Measurements from ENCODE around the gene AGRP. TPM values are rescaled to one million over a fixed set of nuclear protein-coding genes. Genes with fewer than 3 reads are reported as not detected.

AGRP gene
- total RNA-seq, 2 donors from 2014 or later = not detected

DNA sequence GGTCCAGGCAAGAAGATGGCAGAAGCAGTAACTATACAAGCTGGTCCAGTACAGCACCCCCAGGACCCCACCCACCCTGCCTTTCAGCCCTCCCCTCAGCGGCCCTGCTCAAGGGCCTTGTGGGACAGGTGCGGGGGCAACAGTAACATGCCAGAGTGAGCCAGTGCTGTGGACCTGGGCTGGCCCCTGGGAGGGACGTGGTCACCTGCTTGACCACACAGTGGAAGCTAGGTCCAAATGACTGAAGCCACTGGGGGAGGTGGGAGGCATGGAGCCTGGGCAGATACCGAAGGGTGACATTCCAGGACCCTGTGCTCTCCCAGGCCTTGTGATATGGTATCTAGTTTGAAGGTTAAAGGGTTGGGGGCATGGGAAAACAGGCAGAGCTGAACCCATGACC is 19.7 kb downstream of the AGRP start:
- DNase-seq (ENCODE audit: low spot score) = no peak
- Mint-ChIP-seq H3K4me3 (no peak overlapping the region), H3K27ac (peak overlapping the region in 1 of 2 donors; percentile 59), H3K27me3 (no peaks in the 10 kb centered on the region), H3K4me1 (ENCODE audit: low read depth in 2 of 2) (peaks cover 25 to 50% of the 10 kb centered on the region in 2 donors), H3K36me3 (no peaks in the 10 kb centered on the region), H3K9me3 (no peaks in the 10 kb centered on the region)
- no peak for ATAC-seq

GRCh38 chr16:67463059-67463458 is 20.3 kb downstream of the AGRP start:
- Mint-ChIP-seq H3K9me3 (no peaks in the 10 kb centered on the region), H3K27ac (no peak overlapping the region), H3K27me3 (no peaks in the 10 kb centered on the region), H3K4me1 (ENCODE audit: low read depth in 2 of 2) (peaks cover 22 to 46% of the 10 kb centered on the region in 2 donors), H3K36me3 (no peaks in the 10 kb centered on the region), H3K4me3 (no peak overlapping the region)
- DNase-seq (ENCODE audit: low spot score) = no peak
- no peak for ATAC-seq

GRCh38 chr16:67462279-67462655 is 21.1 kb downstream of the AGRP start:
- no peaks in the 10 kb centered on the region for H3K27me3 Mint-ChIP-seq
- no peak overlapping the region for H3K27ac Mint-ChIP-seq
- DNase-seq (ENCODE audit: low spot score) = no peak
- no peaks in the 10 kb centered on the region for H3K36me3 Mint-ChIP-seq
- H3K9me3 Mint-ChIP-seq = no peaks in the 10 kb centered on the region
- no peak overlapping the region for H3K4me3 Mint-ChIP-seq
- H3K4me1 Mint-ChIP-seq (ENCODE audit: low read depth in 2 of 2) = peaks cover 16 to 41% of the 10 kb centered on the region in 2 donors
- no peak for ATAC-seq

- Mint-ChIP-seq H3K9me3 (no peaks in the 10 kb centered on the region), H3K36me3 (no peaks in the 10 kb centered on the region), H3K4me1 (ENCODE audit: low read depth in 2 of 2) (peaks cover 16 to 44% of the 10 kb centered on the region in 2 donors)
Observed at GRCh38 chr16:67461600-67462278, 21.6 kb downstream of the AGRP start.

GRCh38 chr16:67460961-67461360 is 22.4 kb downstream of the AGRP start:
- Mint-ChIP-seq H3K4me3 (no peak overlapping the region), H3K9me3 (no peaks in the 10 kb centered on the region), H3K27ac (peak overlapping the region in 1 of 2 donors; percentile 73), H3K36me3 (no peaks in the 10 kb centered on the region), H3K4me1 (ENCODE audit: low read depth in 2 of 2) (peaks cover 15 to 46% of the 10 kb centered on the region in 2 donors), H3K27me3 (no peaks in the 10 kb centered on the region)
- DNase-seq (ENCODE audit: low spot score) = no peak
- ATAC-seq = no peak

More at GRCh38 chr16:67461600-67462278, 21.6 kb downstream of the AGRP start:
- Mint-ChIP-seq H3K27me3 (no peaks in the 10 kb centered on the region), H3K4me3 (no peak overlapping the region), H3K27ac (peak overlapping the region in 1 of 2 donors; percentile 73)
- DNase-seq (ENCODE audit: low spot score) (no peak), ATAC-seq (no peak)

DNA sequence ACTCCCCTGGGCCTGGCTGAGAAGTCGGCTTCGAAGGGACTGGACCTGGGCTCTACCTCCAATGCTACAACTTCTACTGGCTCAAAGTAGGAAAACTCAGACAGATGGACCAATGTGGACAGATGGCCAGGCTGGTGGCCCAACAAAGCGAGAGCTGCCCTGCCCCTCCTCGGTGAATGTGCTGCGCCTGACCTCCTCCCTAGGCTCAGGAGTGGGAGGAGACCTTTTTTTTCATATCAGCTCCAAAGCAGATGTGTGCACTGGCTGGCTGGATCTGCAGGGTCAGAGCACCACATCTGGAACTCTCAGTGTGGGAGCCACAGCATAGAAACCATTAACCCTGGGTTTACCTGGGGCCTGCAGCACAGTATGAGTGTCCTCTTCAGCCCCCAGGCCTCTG is 23.2 kb downstream of the AGRP start:
- Mint-ChIP-seq H3K27me3 (no peaks in the 10 kb centered on the region), H3K4me3 (no peak overlapping the region), H3K4me1 (ENCODE audit: low read depth in 2 of 2) (peaks cover 11 to 42% of the 10 kb centered on the region in 2 donors), H3K9me3 (no peaks in the 10 kb centered on the region), H3K27ac (no peak overlapping the region), H3K36me3 (no peaks in the 10 kb centered on the region)
- ATAC-seq (no peak), DNase-seq (ENCODE audit: low spot score) (no peak)

- no peaks in the 10 kb centered on the region for H3K9me3 Mint-ChIP-seq
- no peaks in the 10 kb centered on the region for H3K27me3 Mint-ChIP-seq
- H3K4me3 Mint-ChIP-seq = no peak overlapping the region
- peaks cover 14 to 45% of the 10 kb centered on the region in 2 donors for H3K4me1 Mint-ChIP-seq (ENCODE audit: low read depth in 2 of 2)
- H3K36me3 Mint-ChIP-seq = no peaks in the 10 kb centered on the region
- ATAC-seq = no peak
- DNase-seq (ENCODE audit: low spot score) = no peak
- H3K27ac Mint-ChIP-seq = no peak overlapping the region
Observed at GRCh38 chr16:67459861-67460150, 23.5 kb downstream of the AGRP start.

GRCh38 chr16:67459066-67459860 is 24.1 kb downstream of the AGRP start:
- Mint-ChIP-seq H3K9me3 (no peaks in the 10 kb centered on the region), H3K27me3 (no peaks in the 10 kb centered on the region), H3K27ac (peak overlapping the region in 1 of 2 donors; percentile 61), H3K4me1 (ENCODE audit: low read depth in 2 of 2) (peaks cover 18 to 48% of the 10 kb centered on the region in 2 donors), H3K4me3 (no peak overlapping the region), H3K36me3 (no peaks in the 10 kb centered on the region)
- DNase-seq (ENCODE audit: low spot score) (no peak), ATAC-seq (no peak)

GRCh38 chr16:67458121-67458641 is 25.2 kb downstream of the AGRP start:
- no peaks in the 10 kb centered on the region for H3K9me3 Mint-ChIP-seq
- ATAC-seq = no peak
- no peak for DNase-seq (ENCODE audit: low spot score)
- no peaks in the 10 kb centered on the region for H3K27me3 Mint-ChIP-seq
- no peak overlapping the region for H3K4me3 Mint-ChIP-seq
- H3K27ac Mint-ChIP-seq = peak overlapping the region in 1 of 2 donors; percentile 61
- no peaks in the 10 kb centered on the region for H3K36me3 Mint-ChIP-seq
- peaks cover 18 to 50% of the 10 kb centered on the region in 2 donors for H3K4me1 Mint-ChIP-seq (ENCODE audit: low read depth in 2 of 2)

- H3K27me3 Mint-ChIP-seq = no peaks in the 10 kb centered on the region
- peaks cover 18 to 50% of the 10 kb centered on the region in 2 donors for H3K4me1 Mint-ChIP-seq (ENCODE audit: low read depth in 2 of 2)
- DNase-seq (ENCODE audit: low spot score) (no peak), ATAC-seq (no peak)
- H3K27ac Mint-ChIP-seq = no peak overlapping the region
- no peak overlapping the region for H3K4me3 Mint-ChIP-seq
- no peaks in the 10 kb centered on the region for H3K9me3 Mint-ChIP-seq
- no peaks in the 10 kb centered on the region for H3K36me3 Mint-ChIP-seq
Observed at GRCh38 chr16:67457611-67458010, 25.7 kb downstream of the AGRP start.

DNA sequence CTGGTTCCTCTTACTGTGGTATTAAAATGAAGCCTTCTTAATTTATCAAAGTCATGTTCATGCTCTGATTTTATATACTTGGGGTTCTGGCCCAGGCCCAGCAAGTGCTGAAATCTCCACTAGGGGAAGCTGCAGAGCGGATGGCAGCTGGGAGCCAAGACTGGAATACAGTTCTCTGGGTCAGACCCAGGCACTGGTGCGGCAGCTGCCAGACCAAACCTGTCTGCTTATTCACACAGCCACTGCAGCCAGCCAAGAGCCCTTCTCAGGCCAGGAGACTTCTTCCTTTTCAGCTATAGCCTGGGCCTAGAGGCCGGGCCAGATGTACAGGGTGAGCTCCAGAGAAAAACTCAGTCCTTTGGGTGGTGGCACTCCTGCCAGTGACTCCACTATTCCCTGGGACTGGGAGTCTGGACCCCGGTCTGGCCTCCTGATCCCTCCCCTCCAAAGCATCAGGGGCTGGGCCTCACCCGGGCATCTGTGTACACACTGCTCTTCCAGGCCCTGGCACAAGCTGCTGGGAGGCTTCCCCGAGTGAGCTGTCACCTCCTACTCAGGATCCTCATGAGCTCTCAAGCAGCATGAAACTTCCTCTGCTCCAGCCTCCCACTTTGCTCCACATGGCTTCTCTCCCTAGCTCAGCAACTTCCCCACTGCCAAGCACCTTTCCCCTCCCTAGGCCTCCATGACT is 26.8 kb downstream of the AGRP start:
- H3K4me1 Mint-ChIP-seq (ENCODE audit: low read depth in 2 of 2) = peaks cover 18 to 49% of the 10 kb centered on the region in 2 donors
- no peak for DNase-seq (ENCODE audit: low spot score)
- no peaks in the 10 kb centered on the region for H3K36me3 Mint-ChIP-seq
- no peak for ATAC-seq
- no peaks in the 10 kb centered on the region for H3K9me3 Mint-ChIP-seq
- H3K27me3 Mint-ChIP-seq = no peaks in the 10 kb centered on the region
- peak overlapping the region in 1 of 2 donors; percentile 76 for H3K27ac Mint-ChIP-seq
- no peak overlapping the region for H3K4me3 Mint-ChIP-seq

- ATAC-seq (no peak), DNase-seq (ENCODE audit: low spot score) (no peak)
- H3K9me3 Mint-ChIP-seq = no peaks in the 10 kb centered on the region
- H3K27me3 Mint-ChIP-seq = no peaks in the 10 kb centered on the region
- peak overlapping the region in 1 of 2 donors; percentile 76 for H3K27ac Mint-ChIP-seq
- no peaks in the 10 kb centered on the region for H3K36me3 Mint-ChIP-seq
- peaks cover 18 to 44% of the 10 kb centered on the region in 2 donors for H3K4me1 Mint-ChIP-seq (ENCODE audit: low read depth in 2 of 2)
- no peak overlapping the region for H3K4me3 Mint-ChIP-seq
Observed at GRCh38 chr16:67454852-67455251, 28.5 kb downstream of the AGRP start.

GRCh38 chr16:67454104-67454503 is 29.2 kb downstream of the AGRP start:
- DNase-seq (ENCODE audit: low spot score) (no peak), ATAC-seq (no peak)
- no peaks in the 10 kb centered on the region for H3K27me3 Mint-ChIP-seq
- H3K4me3 Mint-ChIP-seq = no peak overlapping the region
- peaks cover 18 to 51% of the 10 kb centered on the region in 2 donors for H3K4me1 Mint-ChIP-seq (ENCODE audit: low read depth in 2 of 2)
- no peaks in the 10 kb centered on the region for H3K9me3 Mint-ChIP-seq
- H3K27ac Mint-ChIP-seq = peak overlapping the region in 1 of 2 donors; percentile 76
- no peaks in the 10 kb centered on the region for H3K36me3 Mint-ChIP-seq

Data from natural killer cell treated with Interleukin-12 subunit alpha and Interleukin-12 subunit beta and Interleukin-15 and Interleukin-18, amount 100 ng/mL, for 72 hours (primary cell).